ENCODE data around the gene SLC24A3.

The SLC24A3 gene

GRCh38 chr20:19737025-19737424, 524.6 kb downstream of the SLC24A3 start:
- no CpG with 5 or more reads among the region's 4 CpGs for WGBS (ENCODE audit: extremely low coverage, insufficient coverage, insufficient read length)
- no peak overlapping the region for H3K9ac ChIP-seq (ENCODE audit: low read length)
- no peaks in the 10 kb centered on the region for H3K36me3 ChIP-seq (ENCODE audit: control insufficient read depth in 1 of 2, insufficient read depth in 2 of 2, low read length in 2 of 2)
- peaks cover 1% of the 10 kb centered on the region for H3K79me1 ChIP-seq (ENCODE audit: low read length)
- H3K9me3 ChIP-seq (ENCODE audit: insufficient read depth, low read depth, low read length): no peaks in the 10 kb centered on the region
- H3K27ac ChIP-seq (ENCODE audit: low read depth, low read length): no peak overlapping the region
- H2AK5ac ChIP-seq (ENCODE audit: low read length): no peak overlapping the region
- no peak overlapping the region for H3K4ac ChIP-seq (ENCODE audit: low read depth, low read length)
- H2BK5ac ChIP-seq (ENCODE audit: low read depth, low read length, poor library complexity): no peak overlapping the region
- no peaks in the 10 kb centered on the region for H3K27me3 ChIP-seq (ENCODE audit: insufficient read depth, low read length)
- H3K18ac ChIP-seq (ENCODE audit: low read length): no peak overlapping the region
- no peak overlapping the region for H2AFZ ChIP-seq (ENCODE audit: insufficient read depth, low read length, poor library complexity)
- H3K4me3 ChIP-seq (ENCODE audit: low read depth, low read length): no peak overlapping the region
- no peak overlapping the region for H2BK120ac ChIP-seq (ENCODE audit: insufficient read depth, low read length, poor library complexity)
- no peak overlapping the region for H4K12ac ChIP-seq (ENCODE audit: low read depth, low read length)
- H3K23ac ChIP-seq (ENCODE audit: low read length): no peak overlapping the region
- no peak overlapping the region for H3K14ac ChIP-seq (ENCODE audit: low read length)
- no peak overlapping the region for H3K4me2 ChIP-seq (ENCODE audit: low read length)
- H2BK12ac ChIP-seq (ENCODE audit: low read length): no peak overlapping the region
- no peak overlapping the region for H4K91ac ChIP-seq (ENCODE audit: low read depth, low read length)
- H4K8ac ChIP-seq (ENCODE audit: low read depth, low read length): no peak overlapping the region
- H3K79me2 ChIP-seq (ENCODE audit: control insufficient read depth, insufficient read depth, low read length, poor library complexity): no peaks in the 10 kb centered on the region
- DNase-seq: peak in 1 of 2 donors; percentile 28
- H3K4me1 ChIP-seq (ENCODE audit: control insufficient read depth in 1 of 2, insufficient read depth in 2 of 2, low read length in 2 of 2): peaks cover 0 to 3% of the 10 kb centered on the region in 2 experiments

GRCh38 chr20:19738951-19739350, 526.5 kb downstream of the SLC24A3 start:
- no peak overlapping the region for H4K91ac ChIP-seq (ENCODE audit: low read depth, low read length)
- H3K23ac ChIP-seq (ENCODE audit: low read length): no peak overlapping the region
- H2BK5ac ChIP-seq (ENCODE audit: low read depth, low read length, poor library complexity): no peak overlapping the region
- no peak overlapping the region for H3K9ac ChIP-seq (ENCODE audit: low read length)
- H3K79me1 ChIP-seq (ENCODE audit: low read length): peaks cover under 1% of the 10 kb centered on the region
- H3K18ac ChIP-seq (ENCODE audit: low read length): no peak overlapping the region
- H3K4me3 ChIP-seq (ENCODE audit: low read depth, low read length): no peak overlapping the region
- H3K27ac ChIP-seq (ENCODE audit: low read depth, low read length): no peak overlapping the region
- no CpG with 5 or more reads among the region's 5 CpGs for WGBS (ENCODE audit: extremely low coverage, insufficient coverage, insufficient read length)
- H3K4ac ChIP-seq (ENCODE audit: low read depth, low read length): no peak overlapping the region
- H3K27me3 ChIP-seq (ENCODE audit: insufficient read depth, low read length): no peaks in the 10 kb centered on the region
- no peak overlapping the region for H3K14ac ChIP-seq (ENCODE audit: low read length)
- no peak overlapping the region for H4K8ac ChIP-seq (ENCODE audit: low read depth, low read length)
- H3K9me3 ChIP-seq (ENCODE audit: insufficient read depth, low read depth, low read length): no peaks in the 10 kb centered on the region
- no peaks in the 10 kb centered on the region for H3K79me2 ChIP-seq (ENCODE audit: control insufficient read depth, insufficient read depth, low read length, poor library complexity)
- no peak overlapping the region for H3K4me2 ChIP-seq (ENCODE audit: low read length)
- no peak overlapping the region for H2AFZ ChIP-seq (ENCODE audit: insufficient read depth, low read length, poor library complexity)
- no peak overlapping the region for H2BK120ac ChIP-seq (ENCODE audit: insufficient read depth, low read length, poor library complexity)
- no peak for DNase-seq
- no peak overlapping the region for H4K12ac ChIP-seq (ENCODE audit: low read depth, low read length)
- H3K36me3 ChIP-seq (ENCODE audit: control insufficient read depth in 1 of 2, insufficient read depth in 2 of 2, low read length in 2 of 2): no peaks in the 10 kb centered on the region
- H2BK12ac ChIP-seq (ENCODE audit: low read length): no peak overlapping the region
- no peak overlapping the region for H2AK5ac ChIP-seq (ENCODE audit: low read length)
- peaks cover 0 to 3% of the 10 kb centered on the region in 2 experiments for H3K4me1 ChIP-seq (ENCODE audit: control insufficient read depth in 1 of 2, insufficient read depth in 2 of 2, low read length in 2 of 2)

- Histone ChIP-seq H3K36me3 (ENCODE audit: control insufficient read depth in 1 of 2, insufficient read depth in 2 of 2, low read length in 2 of 2) (no peaks in the 10 kb centered on the region), H3K79me1 (ENCODE audit: low read length) (no peaks in the 10 kb centered on the region), H2BK120ac (ENCODE audit: insufficient read depth, low read length, poor library complexity) (no peak overlapping the region), H3K23ac (ENCODE audit: low read length) (no peak overlapping the region), H3K9me3 (ENCODE audit: insufficient read depth, low read depth, low read length) (no peaks in the 10 kb centered on the region), H4K8ac (ENCODE audit: low read depth, low read length) (no peak overlapping the region), H2BK5ac (ENCODE audit: low read depth, low read length, poor library complexity) (no peak overlapping the region), H2AFZ (ENCODE audit: insufficient read depth, low read length, poor library complexity) (no peak overlapping the region), H3K18ac (ENCODE audit: low read length) (no peak overlapping the region), H3K27ac (ENCODE audit: low read depth, low read length) (no peak overlapping the region), H3K4me1 (ENCODE audit: control insufficient read depth in 1 of 2, insufficient read depth in 2 of 2, low read length in 2 of 2) (peaks cover 0 to 3% of the 10 kb centered on the region in 2 experiments), H3K9ac (ENCODE audit: low read length) (no peak overlapping the region), H4K91ac (ENCODE audit: low read depth, low read length) (no peak overlapping the region), H3K27me3 (ENCODE audit: insufficient read depth, low read length) (no peaks in the 10 kb centered on the region), H2BK12ac (ENCODE audit: low read length) (no peak overlapping the region), H3K79me2 (ENCODE audit: control insufficient read depth, insufficient read depth, low read length, poor library complexity) (no peaks in the 10 kb centered on the region), H2AK5ac (ENCODE audit: low read length) (no peak overlapping the region), H3K4me3 (ENCODE audit: low read depth, low read length) (no peak overlapping the region), H3K14ac (ENCODE audit: low read length) (no peak overlapping the region), H4K12ac (ENCODE audit: low read depth, low read length) (no peak overlapping the region), H3K4ac (ENCODE audit: low read depth, low read length) (no peak overlapping the region), H3K4me2 (ENCODE audit: low read length) (no peak overlapping the region)
- WGBS (ENCODE audit: extremely low coverage, insufficient coverage, insufficient read length): no CpG with 5 or more reads among the region's 10 CpGs
- DNase-seq: no peak
These were observed 526.9 kb downstream of the SLC24A3 start for GRCh38 chr20:19739351-19739750.

- no CpG with 5 or more reads among the region's 3 CpGs for WGBS (ENCODE audit: extremely low coverage, insufficient coverage, insufficient read length)
- H2BK5ac ChIP-seq (ENCODE audit: low read depth, low read length, poor library complexity): no peak overlapping the region
- H3K79me2 ChIP-seq (ENCODE audit: control insufficient read depth, insufficient read depth, low read length, poor library complexity): no peaks in the 10 kb centered on the region
- DNase-seq: no peak
- H2AFZ ChIP-seq (ENCODE audit: insufficient read depth, low read length, poor library complexity): no peak overlapping the region
- H3K23ac ChIP-seq (ENCODE audit: low read length): no peak overlapping the region
- H3K36me3 ChIP-seq (ENCODE audit: control insufficient read depth in 1 of 2, insufficient read depth in 2 of 2, low read length in 2 of 2): no peaks in the 10 kb centered on the region
- H4K8ac ChIP-seq (ENCODE audit: low read depth, low read length): no peak overlapping the region
- no peak overlapping the region for H4K12ac ChIP-seq (ENCODE audit: low read depth, low read length)
- no peak overlapping the region for H3K4me3 ChIP-seq (ENCODE audit: low read depth, low read length)
- H3K9me3 ChIP-seq (ENCODE audit: insufficient read depth, low read depth, low read length): peaks cover 2% of the 10 kb centered on the region
- H3K14ac ChIP-seq (ENCODE audit: low read length): no peak overlapping the region
- H3K27ac ChIP-seq (ENCODE audit: low read depth, low read length): no peak overlapping the region
- H3K27me3 ChIP-seq (ENCODE audit: insufficient read depth, low read length): no peaks in the 10 kb centered on the region
- H3K4me2 ChIP-seq (ENCODE audit: low read length): no peak overlapping the region
- H3K79me1 ChIP-seq (ENCODE audit: low read length): no peaks in the 10 kb centered on the region
- no peak overlapping the region for H3K9ac ChIP-seq (ENCODE audit: low read length)
- no peak overlapping the region for H4K91ac ChIP-seq (ENCODE audit: low read depth, low read length)
- H3K18ac ChIP-seq (ENCODE audit: low read length): no peak overlapping the region
- no peak overlapping the region for H2BK120ac ChIP-seq (ENCODE audit: insufficient read depth, low read length, poor library complexity)
- no peak overlapping the region for H2BK12ac ChIP-seq (ENCODE audit: low read length)
- no peaks in the 10 kb centered on the region for H3K4me1 ChIP-seq (ENCODE audit: control insufficient read depth in 1 of 2, insufficient read depth in 2 of 2, low read length in 2 of 2)
- H2AK5ac ChIP-seq (ENCODE audit: low read length): no peak overlapping the region
- no peak overlapping the region for H3K4ac ChIP-seq (ENCODE audit: low read depth, low read length)
These were observed 528.1 kb downstream of the SLC24A3 start for GRCh38 chr20:19740512-19740911.
